22Rv1 (cell line): ENCODE data around the gene SLA2.

ENCODE experiments used
- H3K27ac ChIP-seq: fragments of 450-650 bp; 2 replicates; pipeline ENCODE4 v1.5.1; 2017
- ZFX ChIP-seq: fragments of 450-650 bp; IDR thresholded peaks from 2 replicates; pipeline ENCODE4 v1.6.1; 2017; ENCODE audit warnings: antibody characterized with exemption, borderline replicate concordance
- TF ChIP-seq, protein P1 (sequence below): fragments of 450-650 bp; IDR thresholded peaks from 2 replicates; pipeline ENCODE4 v1.5.1; 2017; ENCODE audit warnings: mild to moderate bottlenecking

SLA2 gene

DNA sequence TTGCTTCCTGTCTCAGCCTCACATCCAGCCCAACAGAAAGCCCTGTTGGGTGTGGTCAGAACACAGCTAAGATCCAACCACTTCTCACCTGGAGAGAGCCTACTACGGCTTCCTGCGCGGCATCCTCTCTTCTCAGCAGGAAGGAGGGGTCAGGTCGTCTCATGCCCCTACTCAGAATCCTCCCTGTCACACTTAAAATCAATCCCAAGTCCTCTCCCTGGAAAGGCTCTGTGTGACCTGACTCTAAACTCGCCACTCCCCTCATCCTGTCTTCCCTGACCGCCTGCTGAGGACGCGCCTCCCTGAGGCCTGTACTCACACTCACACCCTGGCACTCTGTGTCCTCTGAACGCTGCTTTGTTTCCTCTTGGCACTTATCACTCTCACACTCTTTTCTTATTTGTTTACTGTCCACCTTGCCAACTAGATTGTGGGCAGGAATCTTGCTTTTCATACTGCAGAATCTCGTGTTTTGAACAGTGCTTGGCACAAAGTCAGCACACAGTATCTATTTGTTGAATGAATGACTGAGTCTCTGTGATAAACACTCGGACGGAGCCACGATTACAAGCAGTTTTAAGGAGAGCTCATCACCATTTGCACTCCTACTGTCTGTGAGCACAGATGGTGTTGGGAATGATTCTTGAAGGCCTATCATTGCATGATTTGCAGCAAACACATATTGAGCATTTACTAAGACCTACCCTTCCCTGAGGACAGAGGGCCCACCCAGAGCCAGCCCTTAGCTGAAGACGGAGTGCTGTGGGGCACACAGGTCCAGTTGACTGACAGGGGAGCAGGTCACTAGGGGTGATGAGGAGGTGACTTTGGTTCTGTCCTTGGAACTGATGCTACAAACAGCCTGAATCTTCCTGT is 21.7 kb downstream of the SLA2 start:
- H3K27ac ChIP-seq, result peak overlapping the region; percentile 60
- no peak for TF ChIP-seq ZFX
- TF ChIP-seq, protein P1, sequence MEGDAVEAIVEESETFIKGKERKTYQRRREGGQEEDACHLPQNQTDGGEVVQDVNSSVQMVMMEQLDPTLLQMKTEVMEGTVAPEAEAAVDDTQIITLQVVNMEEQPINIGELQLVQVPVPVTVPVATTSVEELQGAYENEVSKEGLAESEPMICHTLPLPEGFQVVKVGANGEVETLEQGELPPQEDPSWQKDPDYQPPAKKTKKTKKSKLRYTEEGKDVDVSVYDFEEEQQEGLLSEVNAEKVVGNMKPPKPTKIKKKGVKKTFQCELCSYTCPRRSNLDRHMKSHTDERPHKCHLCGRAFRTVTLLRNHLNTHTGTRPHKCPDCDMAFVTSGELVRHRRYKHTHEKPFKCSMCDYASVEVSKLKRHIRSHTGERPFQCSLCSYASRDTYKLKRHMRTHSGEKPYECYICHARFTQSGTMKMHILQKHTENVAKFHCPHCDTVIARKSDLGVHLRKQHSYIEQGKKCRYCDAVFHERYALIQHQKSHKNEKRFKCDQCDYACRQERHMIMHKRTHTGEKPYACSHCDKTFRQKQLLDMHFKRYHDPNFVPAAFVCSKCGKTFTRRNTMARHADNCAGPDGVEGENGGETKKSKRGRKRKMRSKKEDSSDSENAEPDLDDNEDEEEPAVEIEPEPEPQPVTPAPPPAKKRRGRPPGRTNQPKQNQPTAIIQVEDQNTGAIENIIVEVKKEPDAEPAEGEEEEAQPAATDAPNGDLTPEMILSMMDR, result peak; percentile 42; the same call in 1 of the 2 replicates

DNA sequence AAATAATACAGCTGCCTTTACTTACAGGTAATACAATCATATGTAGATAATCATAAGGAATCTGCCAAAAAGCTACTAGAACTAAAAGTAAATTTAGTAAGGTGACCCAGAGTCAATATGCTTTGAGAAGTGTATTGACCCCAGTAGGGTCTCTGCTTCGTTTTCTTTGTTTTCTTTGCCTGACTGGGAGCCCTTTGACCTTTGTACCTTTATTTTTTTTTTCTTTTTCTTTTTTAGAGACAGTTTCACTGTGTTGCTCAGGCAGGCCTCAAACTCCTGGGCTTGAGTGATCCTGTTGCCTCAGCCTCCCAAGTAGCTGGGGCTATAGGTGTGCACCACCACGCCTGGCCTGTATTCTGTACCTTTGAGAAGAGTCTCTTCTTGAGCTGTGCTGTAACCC is 22.6 kb downstream of the SLA2 start:
- H3K27ac ChIP-seq, result peak overlapping the region; percentile 60
- no peak for TF ChIP-seq ZFX
- TF ChIP-seq, protein P1, result no peak

DNA sequence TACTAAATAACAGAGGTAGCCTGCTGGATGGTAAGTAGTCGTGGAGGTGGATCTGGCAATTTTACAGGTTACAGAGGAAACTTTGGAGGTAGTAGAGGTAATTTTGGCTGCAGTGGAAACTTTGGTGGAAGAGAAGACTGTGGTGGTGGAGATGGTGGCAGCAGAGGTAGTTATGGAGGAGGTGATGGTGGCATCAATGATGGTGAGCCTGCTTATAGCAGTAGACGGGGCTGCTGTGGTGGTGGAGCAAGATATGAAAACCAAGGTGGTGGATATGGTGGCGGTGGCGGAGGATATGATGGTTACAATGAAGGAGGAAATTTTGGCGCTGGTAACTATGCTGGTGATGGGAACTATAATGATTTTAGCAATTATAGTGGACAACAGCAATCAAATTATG is 25.1 kb downstream of the SLA2 start:
- TF ChIP-seq, protein P1, result no peak
- no peak for TF ChIP-seq ZFX
- no peak overlapping the region for H3K27ac ChIP-seq

DNA sequence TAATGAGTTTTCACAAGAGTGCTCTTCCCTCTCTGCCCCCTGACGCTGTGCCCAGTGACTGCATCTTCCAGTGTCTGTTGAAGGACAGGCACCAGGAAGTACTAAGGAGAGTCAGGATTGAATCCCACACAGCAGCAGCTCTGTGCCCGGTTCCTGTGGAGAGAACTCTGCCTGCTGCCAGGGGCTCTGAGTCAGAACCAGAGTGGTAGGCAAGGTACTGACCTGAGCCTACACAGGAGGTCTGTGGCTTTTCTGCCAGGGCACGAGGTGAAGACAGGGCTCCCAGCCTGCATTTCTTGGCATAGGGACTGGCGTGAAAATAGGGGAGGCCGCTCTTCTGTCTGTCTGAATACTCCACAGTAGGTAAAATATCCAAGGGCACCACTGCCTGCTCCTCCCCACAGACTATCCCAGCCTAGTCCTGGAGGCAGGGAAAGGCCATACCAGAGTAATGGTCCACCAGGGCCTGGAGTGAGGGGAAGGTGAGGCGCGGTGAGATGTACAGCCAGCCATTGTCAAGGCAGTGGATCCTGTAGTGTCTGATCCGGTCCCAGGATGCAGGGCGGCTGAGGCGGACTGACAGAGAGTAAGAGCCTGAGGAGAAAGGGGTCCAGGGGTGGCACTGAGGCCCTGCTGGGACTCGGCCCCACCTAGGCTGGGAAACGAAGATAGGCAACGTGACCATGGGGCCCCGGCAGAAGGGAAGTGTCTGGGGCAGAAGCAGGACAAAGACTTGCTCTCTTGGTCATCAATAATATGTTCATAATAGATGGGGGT is 31.0 kb downstream of the SLA2 start:
- no peak overlapping the region for H3K27ac ChIP-seq

DNA sequence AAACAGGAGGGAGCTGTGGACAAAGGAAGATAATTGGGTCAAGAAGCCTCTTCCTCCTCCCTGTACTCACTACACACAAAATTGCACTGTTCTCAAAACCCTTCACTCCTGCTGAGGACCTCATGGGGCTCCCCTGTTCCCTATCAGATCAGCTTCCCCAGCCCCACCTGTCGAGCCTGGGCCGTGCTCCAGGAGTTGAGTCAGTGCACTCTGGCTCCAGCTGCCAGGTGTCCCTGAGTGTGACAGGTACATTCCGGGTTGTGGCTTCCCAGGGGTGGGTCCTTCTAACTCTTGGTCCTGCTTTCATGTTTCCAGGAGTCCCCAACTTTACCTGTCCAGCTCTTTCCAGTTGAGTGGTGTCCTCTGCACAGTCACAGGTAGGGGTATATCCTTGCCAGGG is 32.0 kb downstream of the SLA2 start:
- H3K27ac ChIP-seq, result no peak overlapping the region
- TF ChIP-seq, protein P1, result no peak
- no peak for TF ChIP-seq ZFX

More for the DNA sequence above, 31.0 kb downstream of the SLA2 start:
- TF ChIP-seq ZFX, result no peak
- TF ChIP-seq, protein P1, result no peak

DNA sequence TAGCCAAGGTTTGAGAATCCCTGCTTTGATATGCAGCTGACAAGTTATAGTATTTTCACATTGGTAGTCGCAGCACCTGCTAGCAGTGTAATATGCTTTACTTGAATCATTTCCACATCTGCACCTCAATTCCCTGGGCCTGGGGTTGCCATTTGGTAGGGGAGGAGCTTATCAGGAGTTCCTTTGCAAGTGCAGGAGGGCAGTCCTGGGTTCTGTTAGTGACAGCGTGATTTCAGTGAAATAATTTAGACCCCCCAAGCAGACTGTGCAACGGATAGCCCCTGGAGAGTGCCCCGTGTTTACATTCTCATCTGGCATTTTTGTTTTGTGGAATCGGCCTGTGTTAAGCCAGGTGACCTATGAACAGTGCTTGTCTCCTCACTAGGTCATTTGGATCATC is 34.4 kb downstream of the SLA2 start:
- no peak for TF ChIP-seq ZFX
- TF ChIP-seq, protein P1, result no peak

DNA sequence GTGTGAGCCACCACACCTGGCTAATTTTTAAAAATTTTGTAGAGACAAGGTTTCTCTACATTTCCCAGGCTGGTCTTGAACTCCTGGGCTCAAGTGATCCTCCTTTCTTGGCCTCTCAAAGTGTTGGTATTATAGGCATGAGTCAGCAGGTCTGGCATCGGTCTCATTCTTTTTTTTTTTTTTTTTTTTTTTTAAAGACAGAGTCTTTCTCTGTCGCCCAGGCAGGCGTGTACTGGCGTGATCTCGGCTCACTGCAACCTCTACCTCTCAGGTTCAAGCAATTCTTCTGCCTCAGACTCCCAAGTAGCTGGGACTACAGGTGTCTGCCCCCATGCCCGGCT is 37.6 kb downstream of the SLA2 start:
- H3K27ac ChIP-seq, result peak overlapping the region; percentile 75; the same call in 1 of the 2 replicates

More for the DNA sequence above, 34.4 kb downstream of the SLA2 start:
- H3K27ac ChIP-seq, result no peak overlapping the region
